HepG2 (cell line): Measurements from ENCODE around the gene SCYGR5. TPM values are rescaled to one million over a fixed set of nuclear protein-coding genes. Genes with fewer than 3 reads are reported as not detected.

Source experiments
- ARNT2 ChIP-seq: sonication (generic); formaldehyde crosslinking; IDR thresholded peaks from 2 replicates; pipeline ENCODE4 v1.8.0; 2022; ENCODE audit warnings: mild to moderate bottlenecking, low read depth, missing genetic modification reagents, moderate library complexity
- CBX2 ChIP-seq, 2 experiments: fragments of 200-600 bp in 1 of 2; sonication (generic); formaldehyde crosslinking in 1 of 2; IDR thresholded peaks; 2 replicates each; pipeline versions ENCODE4 v1.7.0 to v1.8.1; 2018 to 2022; ENCODE audit warnings: low read depth in 2 of 2, low read length in 1 of 2, mild to moderate bottlenecking in 1 of 2, missing genetic modification reagents in 1 of 2
- ELF3 ChIP-seq: IDR thresholded peaks from 2 replicates; pipeline ENCODE4 v1.6.1; 2016; ENCODE audit warnings: missing genetic modification reagents, missing compliant biosample characterization
- FOXO1 ChIP-seq: sonication (generic); formaldehyde crosslinking; IDR thresholded peaks from 2 replicates; pipeline ENCODE4 v1.4.0; 2020; ENCODE audit warnings: missing genetic modification reagents
- HMG20B ChIP-seq: conservative IDR thresholded peaks from 2 replicates; pipeline ENCODE4 v1.6.1; 2016; ENCODE audit warnings: missing genetic modification reagents, missing compliant biosample characterization
- HNRNPK ChIP-seq: fragments of 200-400 bp; formaldehyde crosslinking; IDR thresholded peaks from 2 replicates; pipeline ENCODE4 v1.6.1; 2018; ENCODE audit warnings: low read length, low read depth, moderate library complexity, mild to moderate bottlenecking; ENCODE audit not compliant: poor library complexity, severe bottlenecking
- JUND ChIP-seq: sonication (generic); formaldehyde crosslinking; IDR thresholded peaks from 2 replicates; pipeline ENCODE4 v1.8.0; 2022; ENCODE audit warnings: mild to moderate bottlenecking, missing genetic modification reagents
- KDM3A ChIP-seq: IDR thresholded peaks from 2 replicates; pipeline ENCODE4 v1.6.1; 2018; ENCODE audit warnings: low read depth, missing compliant biosample characterization
- KMT2A ChIP-seq: sonication (generic); formaldehyde crosslinking; IDR thresholded peaks from 2 replicates; pipeline ENCODE4 v1.4.0; 2020; ENCODE audit warnings: missing genetic modification reagents
- MAFK ChIP-seq, 2 experiments: IDR thresholded peaks in 1 of 2; conservative IDR thresholded peaks in 1 of 2; 2 replicates each; pipeline ENCODE4 v1.6.1; 2011; ENCODE audit warnings: improper control_type of control experiment in 2 of 2, low read length in 2 of 2
- NCOA1 ChIP-seq: sonication (generic); formaldehyde crosslinking; IDR thresholded peaks from 2 replicates; pipeline ENCODE4 v1.9.0; 2021; ENCODE audit warnings: missing genetic modification reagents
- NCOA5 ChIP-seq: sonication (generic); formaldehyde crosslinking; IDR thresholded peaks from 2 replicates; pipeline ENCODE4 v1.4.0; 2020; ENCODE audit warnings: missing genetic modification reagents
- NFIC ChIP-seq: IDR thresholded peaks from 2 replicates; pipeline ENCODE4 v1.6.1; 2012; ENCODE audit warnings: mild to moderate bottlenecking, low read length, inconsistent platforms
- NR2F2 ChIP-seq: IDR thresholded peaks from 2 replicates; pipeline ENCODE4 v1.6.1; 2012; ENCODE audit warnings: low read depth, inconsistent platforms, borderline replicate concordance
- RARA ChIP-seq: IDR thresholded peaks from 2 replicates; pipeline ENCODE4 v1.6.1; 2016; ENCODE audit warnings: missing genetic modification reagents, missing compliant biosample characterization
- RARG ChIP-seq: sonication (generic); formaldehyde crosslinking; IDR thresholded peaks from 2 replicates; pipeline ENCODE4 v1.4.0; 2020; ENCODE audit warnings: low read depth, mild to moderate bottlenecking, missing genetic modification reagents
- SAFB2 ChIP-seq: sonication (generic); formaldehyde crosslinking; IDR thresholded peaks from 2 replicates; pipeline ENCODE4 v1.5.1; 2020; ENCODE audit warnings: missing genetic modification reagents, low read depth, mild to moderate bottlenecking, borderline replicate concordance
- SKI ChIP-seq: fragments of 450-650 bp; IDR thresholded peaks from one replicate; pipeline ENCODE4 v1.6.1; 2018; ENCODE audit warnings: mild to moderate bottlenecking; ENCODE audit not compliant: partially characterized antibody
- SMAD9 ChIP-seq: sonication (generic); formaldehyde crosslinking; IDR thresholded peaks from 2 replicates; pipeline ENCODE4 v1.5.1; 2020; ENCODE audit warnings: mild to moderate bottlenecking, missing genetic modification reagents
- SNAPC2 ChIP-seq: sonication (generic); formaldehyde crosslinking; IDR thresholded peaks from 2 replicates; pipeline ENCODE4 v1.8.1; 2022; ENCODE audit warnings: mild to moderate bottlenecking, missing genetic modification reagents
- SP5 ChIP-seq: IDR thresholded peaks from 2 replicates; pipeline ENCODE4 v1.6.1; 2016; ENCODE audit warnings: low read depth, borderline replicate concordance
- SRSF9 ChIP-seq: fragments of 200-400 bp; formaldehyde crosslinking; IDR thresholded peaks from 2 replicates; pipeline ENCODE4 v1.6.1; 2018; ENCODE audit warnings: borderline replicate concordance, mild to moderate bottlenecking, low read depth, low read length; ENCODE audit not compliant: insufficient read depth, poor library complexity, severe bottlenecking
- TAF15 ChIP-seq: fragments of 200-400 bp; formaldehyde crosslinking; IDR thresholded peaks from one replicate; pipeline ENCODE4 v1.6.1; 2018; ENCODE audit warnings: mild to moderate bottlenecking, low read depth, low read length; ENCODE audit not compliant: poor library complexity, severe bottlenecking
- ZBTB20 ChIP-seq: sonication (generic); formaldehyde crosslinking; IDR thresholded peaks from 2 replicates; pipeline ENCODE4 v1.8.1; 2023; ENCODE audit warnings: missing genetic modification reagents, low read depth, mild to moderate bottlenecking, borderline replicate concordance
- ZBTB3 ChIP-seq: sonication (generic); formaldehyde crosslinking; IDR thresholded peaks from 2 replicates; pipeline ENCODE4 v1.4.0; 2020; ENCODE audit warnings: low read depth, mild to moderate bottlenecking, moderate library complexity, missing genetic modification reagents, borderline replicate concordance
- ZFP1 ChIP-seq: IDR thresholded peaks from 2 replicates; pipeline ENCODE4 v1.6.1; 2016
- ZNF317 ChIP-seq: sonication (generic); formaldehyde crosslinking; IDR thresholded peaks from 2 replicates; pipeline ENCODE4 v1.5.0; 2020; ENCODE audit warnings: mild to moderate bottlenecking, missing genetic modification reagents
- ZNF33A ChIP-seq: sonication (generic); formaldehyde crosslinking; IDR thresholded peaks from 2 replicates; pipeline ENCODE4 v1.5.1; 2020; ENCODE audit warnings: missing genetic modification reagents, mild to moderate bottlenecking, moderate library complexity, borderline replicate concordance
- ZNF552 ChIP-seq: sonication (generic); formaldehyde crosslinking; IDR thresholded peaks from 2 replicates; pipeline ENCODE4 v1.9.0; 2022; ENCODE audit warnings: missing genetic modification reagents, mild to moderate bottlenecking, borderline replicate concordance
- ZNF788 ChIP-seq: sonication (generic); formaldehyde crosslinking; IDR thresholded peaks from 2 replicates; pipeline ENCODE4 v1.5.0; 2020; ENCODE audit warnings: mild to moderate bottlenecking, missing genetic modification reagents, borderline replicate concordance
- polyA plus RNA-seq, 8 experiments: library from polyadenylated mRNA; depleted of rRNA in 3 of 8; stranded (reverse) in 7 of 8; unstranded in 1 of 8; fragments of >200 nt; fragmentation: Illumina TruSeq in 4 of 8; extraction: Trizol in 4 of 8; gene quantifications; 2 replicates each; pipeline versions ENCODE4 v1.2.1 to v1.2.3, GENCODE V29; 2011 to 2016; ENCODE audit warnings: low read depth in 4 of 8, missing spikeins in 1 of 8, mixed read lengths in 1 of 8; ENCODE audit not compliant: insufficient read depth in 1 of 8
- total RNA-seq, 5 experiments: library from RNA; depleted of rRNA; stranded (reverse); fragments of >200 nt; fragmentation: Illumina TruSeq; extraction: Trizol; gene quantifications; 2 replicates each; pipeline ENCODE4 v1.2.3, GENCODE V29; 2016; ENCODE audit warnings: low read depth in 1 of 5
- TF ChIP-seq, protein P1 (sequence below): sonication (generic); formaldehyde crosslinking; IDR thresholded peaks from 2 replicates; pipeline ENCODE4 v1.4.0; 2020; ENCODE audit warnings: missing genetic modification reagents

SCYGR5 gene
- total and polyA plus RNA-seq, 2 of the 13 experiments (the other 11 are each of a cell fraction or from before 2014, with no cell fraction given): not detected

DNA sequence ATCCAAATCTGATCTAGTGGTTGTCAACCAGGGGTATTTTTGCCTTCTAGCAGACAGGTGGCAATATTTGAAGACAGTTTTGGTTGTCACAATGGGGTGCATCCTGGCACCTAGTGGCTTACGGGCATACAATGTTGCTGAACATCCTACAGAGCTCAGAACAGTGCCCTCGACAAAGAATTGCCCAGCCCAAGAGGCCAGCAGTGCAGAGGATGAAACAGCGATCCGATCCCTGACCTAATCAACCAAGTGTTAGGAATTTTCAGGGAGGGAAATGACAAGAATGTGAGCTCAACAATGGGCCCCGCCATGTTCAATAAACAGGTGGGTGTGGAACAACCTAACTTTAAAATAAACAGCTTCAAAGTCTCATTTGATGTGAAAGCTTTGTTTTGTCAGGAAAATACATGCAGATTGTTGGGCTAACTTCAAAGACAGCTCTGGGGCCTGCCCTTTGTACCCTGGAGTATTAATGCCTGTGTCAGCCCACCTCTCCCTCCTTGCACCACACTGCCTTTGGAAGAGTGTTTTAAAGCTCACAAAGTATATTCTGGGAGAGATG lies 22.5 kb upstream of the SCYGR5 start (continued):
- TF ChIP-seq KDM3A (CRISPR knock-in tag): peak; percentile 22; the same call in 1 of the 2 replicates
- TF ChIP-seq SRSF9: no peak
- no peak for TF ChIP-seq KMT2A (CRISPR knock-in tag)
- no peak for TF ChIP-seq SMAD9 (CRISPR knock-in tag)
- no peak for TF ChIP-seq SAFB2
- no peak for TF ChIP-seq JUND
- peak; percentile 84; the same call in 1 of the 2 replicates for TF ChIP-seq SNAPC2 (CRISPR knock-in tag)
- no peak for TF ChIP-seq ZNF552
- TF ChIP-seq ZFP1 (CRISPR knock-in tag): peak; percentile 84; the same call in 1 of the 2 replicates
- TF ChIP-seq ZNF788 (CRISPR knock-in tag): peak; percentile 25; the same call in 1 of the 2 replicates
- TF ChIP-seq, protein P1, sequence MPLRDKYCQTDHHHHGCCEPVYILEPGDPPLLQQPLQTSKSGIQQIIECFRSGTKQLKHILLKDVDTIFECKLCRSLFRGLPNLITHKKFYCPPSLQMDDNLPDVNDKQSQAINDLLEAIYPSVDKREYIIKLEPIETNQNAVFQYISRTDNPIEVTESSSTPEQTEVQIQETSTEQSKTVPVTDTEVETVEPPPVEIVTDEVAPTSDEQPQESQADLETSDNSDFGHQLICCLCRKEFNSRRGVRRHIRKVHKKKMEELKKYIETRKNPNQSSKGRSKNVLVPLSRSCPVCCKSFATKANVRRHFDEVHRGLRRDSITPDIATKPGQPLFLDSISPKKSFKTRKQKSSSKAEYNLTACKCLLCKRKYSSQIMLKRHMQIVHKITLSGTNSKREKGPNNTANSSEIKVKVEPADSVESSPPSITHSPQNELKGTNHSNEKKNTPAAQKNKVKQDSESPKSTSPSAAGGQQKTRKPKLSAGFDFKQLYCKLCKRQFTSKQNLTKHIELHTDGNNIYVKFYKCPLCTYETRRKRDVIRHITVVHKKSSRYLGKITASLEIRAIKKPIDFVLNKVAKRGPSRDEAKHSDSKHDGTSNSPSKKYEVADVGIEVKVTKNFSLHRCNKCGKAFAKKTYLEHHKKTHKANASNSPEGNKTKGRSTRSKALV (CRISPR knock-in tag): no peak
- TF ChIP-seq HNRNPK: no peak
- TF ChIP-seq FOXO1 (CRISPR knock-in tag): peak; percentile 85
- TF ChIP-seq HMG20B: peak; percentile 89
- TF ChIP-seq ZBTB3 (CRISPR knock-in tag): 0 out of 2 replicates have a peak, but pooled peaks have one; percentile 62
- 0 out of 2 replicates have a peak, but pooled peaks have one; percentile 28 for TF ChIP-seq ARNT2 (CRISPR knock-in tag)
- TF ChIP-seq SP5: peak; percentile 99
- no peak for TF ChIP-seq TAF15
- peak; percentile 81 for TF ChIP-seq RARA
- TF ChIP-seq NCOA1 (CRISPR knock-in tag): 0 out of 2 replicates have a peak, but pooled peaks have one; percentile 65
- TF ChIP-seq SKI: peak; percentile 37
- TF ChIP-seq NCOA5 (CRISPR knock-in tag): no peak
- 0 out of 2 replicates have a peak, but pooled peaks have one; percentile 23 for TF ChIP-seq ZNF317 (CRISPR knock-in tag)
- TF ChIP-seq NR2F2: peak; percentile 77; the same call in 1 of the 2 replicates
- TF ChIP-seq MAFK (conservative IDR thresholded peaks at IDR 0.05 in 1 of 2, IDR thresholded peaks at IDR 0.05 in 1 of 2; ENCODE audit: low read length in 2 of 2): 0 out of 4 replicates have a peak, but pooled peaks of 1 of the 2 experiments have one; percentile 1
- TF ChIP-seq ZBTB20 (CRISPR knock-in tag): no peak
- TF ChIP-seq CBX2 (IDR thresholded peaks at IDR 0.05; ENCODE audit: low read depth, low read length): no peak
- no peak for TF ChIP-seq CBX2 (CRISPR knock-in tag; IDR thresholded peaks at IDR 0.05; ENCODE audit: low read depth)
- peak; percentile 41; the same call in 1 of the 2 replicates for TF ChIP-seq ELF3 (CRISPR knock-in tag)
- TF ChIP-seq NFIC: peak; percentile 92
- TF ChIP-seq RARG (CRISPR knock-in tag): no peak
- TF ChIP-seq ZNF33A (CRISPR knock-in tag): no peak
